ENCODE results near the gene ADARB1.

The ADARB1 gene

DNA sequence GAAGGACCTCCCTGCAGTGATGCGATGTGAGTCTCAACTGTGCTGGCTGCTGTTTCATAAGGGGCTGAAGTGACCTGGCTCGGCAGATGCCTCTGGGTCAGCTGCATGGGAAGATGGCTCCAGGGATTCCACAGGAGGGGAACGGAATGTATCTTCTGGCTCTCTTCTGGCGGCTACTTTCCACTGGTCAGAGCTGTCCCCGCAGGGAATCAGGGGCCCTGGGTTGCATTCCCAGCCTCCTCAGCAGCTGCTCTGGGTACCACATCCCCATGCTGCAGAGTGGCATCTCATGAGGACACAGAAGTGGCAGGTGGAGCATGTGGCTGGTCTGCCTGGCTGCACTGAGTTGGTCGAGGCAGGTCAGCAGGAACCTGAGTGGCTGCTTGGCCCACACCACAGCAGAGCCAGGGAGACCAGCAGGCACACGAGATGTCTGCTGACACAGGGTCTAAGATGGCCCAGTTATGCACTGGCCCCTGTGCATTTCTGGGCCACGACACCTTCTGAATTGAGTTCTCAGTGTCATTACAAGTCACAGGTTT is 170.5 kb downstream of the ADARB1 start:
- TF ChIP-seq, protein P1, sequence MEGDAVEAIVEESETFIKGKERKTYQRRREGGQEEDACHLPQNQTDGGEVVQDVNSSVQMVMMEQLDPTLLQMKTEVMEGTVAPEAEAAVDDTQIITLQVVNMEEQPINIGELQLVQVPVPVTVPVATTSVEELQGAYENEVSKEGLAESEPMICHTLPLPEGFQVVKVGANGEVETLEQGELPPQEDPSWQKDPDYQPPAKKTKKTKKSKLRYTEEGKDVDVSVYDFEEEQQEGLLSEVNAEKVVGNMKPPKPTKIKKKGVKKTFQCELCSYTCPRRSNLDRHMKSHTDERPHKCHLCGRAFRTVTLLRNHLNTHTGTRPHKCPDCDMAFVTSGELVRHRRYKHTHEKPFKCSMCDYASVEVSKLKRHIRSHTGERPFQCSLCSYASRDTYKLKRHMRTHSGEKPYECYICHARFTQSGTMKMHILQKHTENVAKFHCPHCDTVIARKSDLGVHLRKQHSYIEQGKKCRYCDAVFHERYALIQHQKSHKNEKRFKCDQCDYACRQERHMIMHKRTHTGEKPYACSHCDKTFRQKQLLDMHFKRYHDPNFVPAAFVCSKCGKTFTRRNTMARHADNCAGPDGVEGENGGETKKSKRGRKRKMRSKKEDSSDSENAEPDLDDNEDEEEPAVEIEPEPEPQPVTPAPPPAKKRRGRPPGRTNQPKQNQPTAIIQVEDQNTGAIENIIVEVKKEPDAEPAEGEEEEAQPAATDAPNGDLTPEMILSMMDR (conservative IDR thresholded peaks at IDR 0.05; ENCODE audit: control insufficient read depth, insufficient read depth, low read depth, low read length), result no peak
- no peak overlapping the region for H3K4me3 ChIP-seq (ENCODE audit: control insufficient read depth, low read depth, low read length)
- DNase-seq (ENCODE audit: low read depth), result no peak

DNA sequence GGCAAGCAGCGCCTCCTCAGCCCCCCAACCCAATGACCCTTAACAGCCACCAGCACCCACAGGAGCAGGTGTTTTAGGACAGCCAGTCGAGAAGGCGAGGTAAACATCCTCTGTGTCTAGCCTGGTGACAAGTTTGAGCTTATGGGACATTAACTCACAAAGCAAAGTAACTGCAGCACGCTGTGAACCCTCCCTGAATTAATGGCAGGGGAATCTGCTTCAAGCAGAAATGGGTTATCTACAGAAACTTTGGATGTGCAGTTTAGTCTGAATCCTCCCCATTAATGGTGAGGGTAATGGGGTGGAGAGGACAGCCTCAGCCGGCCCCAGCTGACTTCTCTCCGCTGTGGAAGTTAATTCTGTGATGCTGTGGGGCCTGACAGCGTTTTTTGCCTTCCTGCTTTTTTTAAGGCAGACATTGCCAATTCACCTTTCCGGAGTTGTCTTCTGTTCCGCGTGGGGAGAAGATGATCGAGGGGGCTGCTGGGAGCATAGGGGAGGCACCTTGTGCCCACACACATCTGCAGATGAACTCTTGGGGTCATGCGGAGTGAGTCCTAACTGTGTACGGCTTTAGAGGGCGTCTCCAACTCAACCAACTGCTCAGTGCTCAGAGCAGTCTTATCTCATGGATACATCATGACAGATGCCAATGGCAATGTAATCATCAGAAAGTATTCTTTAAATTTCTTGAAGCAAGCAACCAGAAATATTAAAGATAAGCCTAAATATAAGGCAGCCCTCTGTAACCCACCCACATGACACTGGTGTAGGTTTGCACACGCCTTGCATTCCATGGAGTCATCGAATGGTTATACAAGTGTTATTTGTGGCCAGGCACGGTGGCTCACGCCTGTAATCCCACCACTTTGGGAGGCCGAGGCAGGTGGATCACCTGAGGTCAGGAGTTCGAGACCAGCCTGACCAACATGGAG is 172.3 kb downstream of the ADARB1 start:
- DNase-seq (ENCODE audit: low read depth), result no peak
- TF ChIP-seq, protein P1 (conservative IDR thresholded peaks at IDR 0.05; ENCODE audit: control insufficient read depth, insufficient read depth, low read depth, low read length), result no peak
- no peak overlapping the region for H3K4me3 ChIP-seq (ENCODE audit: control insufficient read depth, low read depth, low read length)

DNA sequence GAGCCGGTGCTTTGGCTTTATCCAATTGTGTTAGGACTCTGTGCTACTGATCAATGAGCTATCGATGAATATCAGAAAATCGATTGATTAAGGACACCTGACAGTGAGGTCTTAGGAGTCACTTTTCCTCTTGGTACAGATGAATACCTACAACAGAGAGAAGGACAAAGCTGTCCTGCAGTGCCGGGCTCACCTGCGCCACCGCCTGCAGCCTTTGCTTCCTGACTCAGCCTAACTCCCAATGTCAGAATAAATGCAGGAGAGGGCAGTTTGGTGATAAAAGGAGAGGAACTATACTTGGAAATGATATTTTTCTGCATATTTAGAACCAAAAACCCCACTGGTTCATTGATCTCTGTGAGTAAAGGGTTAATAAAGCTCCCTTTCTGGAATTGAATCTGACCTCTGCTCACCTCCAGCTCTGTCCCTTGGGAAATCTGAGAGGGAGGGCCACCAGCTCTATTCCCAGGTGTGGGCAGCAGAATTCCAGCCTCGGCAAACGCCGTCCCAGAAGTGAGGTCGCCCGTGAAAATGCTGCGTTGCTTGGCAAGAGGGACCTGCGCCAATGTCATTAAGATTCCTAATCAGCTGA is 174.0 kb downstream of the ADARB1 start:
- TF ChIP-seq, protein P1 (conservative IDR thresholded peaks at IDR 0.05; ENCODE audit: control insufficient read depth, insufficient read depth, low read depth, low read length), result no peak
- no peak overlapping the region for H3K4me3 ChIP-seq (ENCODE audit: control insufficient read depth, low read depth, low read length)

DNA sequence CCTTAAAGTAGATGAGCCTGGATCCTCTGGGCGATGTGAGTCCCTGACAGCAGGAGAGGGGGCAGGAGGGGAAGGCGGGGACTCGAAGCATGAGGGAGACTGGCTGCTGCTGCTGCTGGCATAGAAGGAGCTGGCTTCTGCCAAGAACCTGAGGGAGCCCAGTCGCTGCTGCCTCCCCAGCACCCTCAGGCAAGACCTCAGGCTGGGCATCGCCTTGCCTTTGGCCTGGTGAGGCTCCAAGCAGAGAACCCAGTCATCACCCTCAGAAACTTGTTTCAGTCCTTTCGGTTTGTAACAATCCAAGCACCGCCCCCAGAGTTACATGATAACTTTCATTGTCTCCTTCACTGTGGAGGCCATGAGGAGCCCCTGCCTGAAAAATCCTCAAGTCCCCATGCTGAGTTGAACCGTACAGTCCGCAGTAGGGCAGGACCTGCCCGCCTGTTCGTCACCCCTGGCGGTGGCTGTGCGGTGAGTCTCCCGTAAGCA is 174.6 kb downstream of the ADARB1 start:
- DNase-seq (ENCODE audit: low read depth), result peak; percentile 29
- H3K4me3 ChIP-seq (ENCODE audit: control insufficient read depth, low read depth, low read length), result peak overlapping the region; percentile 16
- TF ChIP-seq, protein P1 (conservative IDR thresholded peaks at IDR 0.05; ENCODE audit: control insufficient read depth, insufficient read depth, low read depth, low read length), result peak; percentile 17

More for the DNA sequence above, 174.0 kb downstream of the ADARB1 start:
- no peak for DNase-seq (ENCODE audit: low read depth)

DNA sequence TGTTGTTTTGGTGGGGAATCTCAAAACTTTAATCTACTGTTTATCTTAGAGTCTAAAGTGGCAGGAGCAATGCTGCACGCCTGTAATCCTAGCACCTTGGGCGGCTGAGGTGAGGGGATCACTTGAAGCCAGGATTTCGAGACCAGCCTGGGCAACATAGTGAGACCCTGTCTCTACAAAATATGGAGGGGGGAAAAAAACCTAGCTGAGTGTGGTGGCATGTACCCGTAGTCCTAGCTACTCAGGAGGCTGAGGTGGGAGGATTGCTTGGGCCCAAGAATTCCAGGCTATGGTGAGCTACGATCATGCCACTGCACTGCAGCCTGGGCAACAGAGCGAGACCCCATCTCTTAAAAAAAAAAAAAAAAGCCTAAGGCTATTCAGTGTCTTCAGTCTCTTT is 175.2 kb downstream of the ADARB1 start:
- no peak for DNase-seq (ENCODE audit: low read depth)
- TF ChIP-seq, protein P1 (conservative IDR thresholded peaks at IDR 0.05; ENCODE audit: control insufficient read depth, insufficient read depth, low read depth, low read length), result no peak
- no peak overlapping the region for H3K4me3 ChIP-seq (ENCODE audit: control insufficient read depth, low read depth, low read length)

DNA sequence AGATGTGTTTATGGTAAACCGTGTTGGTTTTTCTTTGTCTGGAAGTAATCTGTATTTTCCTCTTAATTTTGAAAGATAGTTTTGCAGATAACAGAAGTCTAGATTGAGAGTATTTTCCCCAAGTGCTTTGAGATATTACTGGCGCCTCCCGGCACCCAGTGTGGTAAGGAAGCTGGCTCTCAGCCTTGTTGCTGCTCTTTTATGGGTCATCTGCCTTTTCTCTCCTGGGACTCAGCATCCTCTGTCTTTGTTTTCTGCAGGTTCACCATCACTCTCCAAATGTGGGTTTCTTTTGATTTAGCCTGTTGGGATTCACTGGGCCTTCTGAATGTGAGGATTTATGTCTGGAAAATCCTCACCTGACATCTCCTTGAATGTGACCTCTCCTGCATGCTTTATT is 175.9 kb downstream of the ADARB1 start:
- no peak overlapping the region for H3K4me3 ChIP-seq (ENCODE audit: control insufficient read depth, low read depth, low read length)
- DNase-seq (ENCODE audit: low read depth), result no peak
- TF ChIP-seq, protein P1 (conservative IDR thresholded peaks at IDR 0.05; ENCODE audit: control insufficient read depth, insufficient read depth, low read depth, low read length), result no peak
